HCT116 (cell line): ENCODE data around the gene TARBP2. TPM values are rescaled to one million over a fixed set of nuclear protein-coding genes. Genes with fewer than 3 reads are reported as not detected.

ENCODE experiments used
- ATAC-seq: fragments of 200-7000 bp; cut with Tn5 transposase; 2 replicates; pipeline ENCODE4 v1.9.1; 2020; ENCODE audit warnings: mild to moderate bottlenecking, moderate library complexity
- BruUV-seq: library from RNA; stranded (reverse); fragments of 400-500 nt; replicated peaks from 2 replicates; lab custom pipeline; 2021; lab: Mats Ljungman, UMichigan
- CTCF ChIA-PET: fragments of 300-600 bp; sonication (Branson Sonifier 250); formaldehyde crosslinking; loops from one replicate; lab custom pipeline; 2021; ENCODE audit warnings: antibody characterized with exemption; lab: Charles Lee
- POLR2A ChIA-PET: fragments of 300-600, 350-600 bp; sonication (Branson Sonifier 250); formaldehyde crosslinking; loops from one replicate; lab custom pipeline; 2021; ENCODE audit warnings: antibody characterized with exemption; lab: Charles Lee
- RAD21 ChIA-PET, 2 experiments: fragments of 300-600 bp; sonication (Branson Sonifier 250); formaldehyde crosslinking; loops; one replicate each; lab custom pipeline; 2023; ENCODE audit warnings: low total read pairs in 2 of 2; ENCODE audit not compliant: uncharacterized antibody in 2 of 2, unreplicated experiment in 2 of 2, low non-redundant PET in 1 of 2; lab: Charles Lee
- DNase-seq: peaks from one replicate; pipeline ENCODE4 v3.0.0-alpha.2; 2010; ENCODE audit warnings: low read depth, low spot score
- H2AFZ ChIP-seq: fragments of 200-600 bp; shearing (Covaris generic), sonication (generic); 2 replicates; pipeline ENCODE4 v1.6.1; 2017; ENCODE audit warnings: low read depth, mixed run types, mixed read lengths, antibody characterized with exemption, low read length; ENCODE audit not compliant: poor library complexity, severe bottlenecking
- H3K27ac ChIP-seq: 2 replicates; pipeline ENCODE4 v1.5.1; 2012; ENCODE audit warnings: low read depth, low read length
- H3K27me3 ChIP-seq: fragments of 200-600 bp; sonication (generic); 2 replicates; pipeline ENCODE4 v1.6.1; 2016; ENCODE audit warnings: mixed run types, low read length, mixed read lengths; ENCODE audit not compliant: insufficient read depth
- H3K36me3 ChIP-seq, 2 experiments: fragments of 200-500 bp in 1 of 2; fragments of 200-600 bp in 1 of 2; sonication (Bioruptor generic) in 1 of 2; sonication (generic) in 1 of 2; 2 replicates each; pipeline versions ENCODE4 v1.5.1 to v1.6.1; 2014 to 2016; ENCODE audit warnings: low read length in 2 of 2, inconsistent platforms in 1 of 2, mixed read lengths in 1 of 2, mixed run types in 1 of 2; ENCODE audit not compliant: insufficient read depth in 2 of 2, control insufficient read depth in 1 of 2
- H3K4me1 ChIP-seq, 2 experiments: fragments of 200-600 bp in 1 of 2; sonication (generic) in 1 of 2; 2 replicates each; pipeline versions ENCODE4 v1.5.1 to v1.6.1; 2012 to 2017; ENCODE audit warnings: low read length in 2 of 2, inconsistent platforms in 1 of 2, mild to moderate bottlenecking in 1 of 2, mixed read lengths in 1 of 2, mixed run types in 1 of 2, moderate library complexity in 1 of 2; ENCODE audit not compliant: insufficient read depth in 2 of 2, control insufficient read depth in 1 of 2
- H3K4me2 ChIP-seq: fragments of 200-600 bp; sonication (generic); 2 replicates; pipeline ENCODE4 v1.6.1; 2017; ENCODE audit warnings: mixed run types, low read length, mixed read lengths
- H3K4me3 ChIP-seq, 2 experiments: fragments of 200-600 bp in 1 of 2; sonication (generic) in 1 of 2; replicated peaks in 1 of 2; 2 replicates each; pipeline ENCODE4 v1.5.1; 2011 to 2016; ENCODE audit warnings: low read length in 2 of 2, control low read depth in 1 of 2, low read depth in 1 of 2, mild to moderate bottlenecking in 1 of 2, mixed read lengths in 1 of 2, mixed run types in 1 of 2
- H3K79me2 ChIP-seq: fragments of 200-600 bp; sonication (generic); 2 replicates; pipeline ENCODE4 v1.6.1; 2017; ENCODE audit warnings: mild to moderate bottlenecking, mixed run types, low read length, moderate library complexity, mixed read lengths; ENCODE audit not compliant: insufficient read depth
- H3K9ac ChIP-seq: fragments of 200-600 bp; sonication (generic); 2 replicates; pipeline ENCODE4 v1.6.1; 2016; ENCODE audit warnings: low read length, mixed read lengths
- H3K9me2 ChIP-seq: fragments of 200-600 bp; sonication (generic), shearing (Covaris generic); 2 replicates; pipeline ENCODE4 v1.6.1; 2017; ENCODE audit warnings: mixed run types, mild to moderate bottlenecking, moderate library complexity; ENCODE audit not compliant: insufficient read depth
- H3K9me3 ChIP-seq, 2 experiments: fragments of 200-500 bp in 1 of 2; fragments of 200-600 bp in 1 of 2; sonication (Bioruptor generic) in 1 of 2; sonication (generic) in 1 of 2; 2 replicates each; pipeline ENCODE4 v1.6.1; 2014 to 2017; ENCODE audit warnings: low read length in 2 of 2, mixed read lengths in 2 of 2, inconsistent platforms in 1 of 2, low read depth in 1 of 2, mild to moderate bottlenecking in 1 of 2, mixed run types in 1 of 2, moderate library complexity in 1 of 2; ENCODE audit not compliant: control insufficient read depth in 1 of 2, insufficient read depth in 1 of 2
- H4K20me1 ChIP-seq: fragments of 200-600 bp; sonication (generic), shearing (Covaris generic); 2 replicates; pipeline ENCODE4 v1.6.1; 2017; ENCODE audit warnings: mixed run types, mild to moderate bottlenecking, moderate library complexity; ENCODE audit not compliant: insufficient read depth
- ATF3 ChIP-seq: IDR thresholded peaks from 2 replicates; pipeline ENCODE4 v1.6.1; 2012
- CTCF ChIP-seq, 3 experiments: fragments of 200-600 bp in 1 of 3; sonication (generic) in 1 of 3; IDR thresholded peaks in 2 of 3; conservative IDR thresholded peaks in 1 of 3; 2 replicates each; pipeline ENCODE4 v1.5.1; 2012 to 2017; ENCODE audit warnings: low read depth in 2 of 3, low read length in 2 of 3, antibody characterized with exemption in 1 of 3, borderline replicate concordance in 1 of 3, control low read depth in 1 of 3, mild to moderate bottlenecking in 1 of 3, mixed read lengths in 1 of 3, mixed run types in 1 of 3, moderate library complexity in 1 of 3; ENCODE audit not compliant: insufficient read depth in 1 of 3
- EGR1 ChIP-seq: IDR thresholded peaks from 2 replicates; pipeline ENCODE4 v1.6.1; 2012; ENCODE audit warnings: low read depth
- EZH2phosphoT487 ChIP-seq: fragments of 200-600 bp; IDR thresholded peaks from 2 replicates; pipeline ENCODE4 v1.6.1; 2018; ENCODE audit warnings: antibody characterized with exemption, borderline replicate concordance
- JUND ChIP-seq: IDR thresholded peaks from 2 replicates; pipeline ENCODE4 v1.6.1; 2012
- POLR2A ChIP-seq: IDR thresholded peaks from 2 replicates; pipeline ENCODE4 v1.7.0; 2011; ENCODE audit warnings: borderline replicate concordance; ENCODE audit not compliant: insufficient read depth, insufficient read length; ENCODE audit errors: extremely low read depth
- RAD21 ChIP-seq: IDR thresholded peaks from 2 replicates; pipeline ENCODE4 v1.6.1; 2012; ENCODE audit warnings: low read depth, mild to moderate bottlenecking
- YY1 ChIP-seq: IDR thresholded peaks from 2 replicates; pipeline ENCODE4 v1.6.1; 2011; ENCODE audit warnings: low read length, low read depth, moderate library complexity, mild to moderate bottlenecking; ENCODE audit not compliant: insufficient replicate concordance; ENCODE audit errors: extremely low read depth
- ZFX ChIP-seq: fragments of 450-650 bp; IDR thresholded peaks from 2 replicates; pipeline ENCODE4 v1.6.1; 2017
- ZNF274 ChIP-seq: fragments of 200-500 bp; sonication (Bioruptor generic); IDR thresholded peaks from 2 replicates; pipeline ENCODE4 v1.6.1; 2014; ENCODE audit warnings: mild to moderate bottlenecking, low read depth, low read length, inconsistent platforms
- intact Hi-C: fragments of 100-400 bp; cut with micrococcal nuclease; formaldehyde crosslinking; loops from 2 replicates; pipeline ENCODE4 v1.10.0; 2022
- total RNA-seq: library from RNA; stranded (reverse); gene quantifications from one replicate; pipeline ENCODE4 v1.2.1, GENCODE V29; 2021; ENCODE audit not compliant: unreplicated experiment
- TF ChIP-seq, protein P1 (sequence below): IDR thresholded peaks from 2 replicates; pipeline ENCODE4 v1.6.1; 2011; ENCODE audit warnings: mild to moderate bottlenecking, low read length, moderate library complexity; ENCODE audit not compliant: insufficient replicate concordance; ENCODE audit errors: extremely low read depth
- TF ChIP-seq, protein P2 (sequence below): IDR thresholded peaks from 2 replicates; pipeline ENCODE4 v1.6.1; 2012

Gene TARBP2
- total RNA-seq, 1 experiment from 2014 or later = 40.1 TPM

GRCh38 chr12:53482626-53483168 lies 18.4 kb upstream of the TARBP2 start:
- no TSS peak for BruUV-seq
- RAD21 ChIA-PET = no interaction called here
- H3K4me1 ChIP-seq = peaks cover 0 to 34% of the 10 kb centered on the region in 2 experiments; a peak in 2 of 4 replicates
- H3K79me2 ChIP-seq = peaks cover 31% of the 10 kb centered on the region
- no peak overlapping the region for H3K4me3 ChIP-seq
- no peak overlapping the region for H2AFZ ChIP-seq
- peaks cover 44 to 62% of the 10 kb centered on the region in 2 experiments for H3K36me3 ChIP-seq
- peaks cover 22% of the 10 kb centered on the region; the same call in 1 of the 2 replicates for H4K20me1 ChIP-seq
- H3K9me2 ChIP-seq = no peaks in the 10 kb centered on the region
- no peaks in the 10 kb centered on the region for H3K9me3 ChIP-seq
- H3K9ac ChIP-seq = no peak overlapping the region
- CTCF ChIA-PET = interaction anchor here (1.4 to 1.8 kb wide), 3 partner anchors 9 to 130 kb away, joined by 3 to 8 read pairs (median 4); no protein-coding TSS in a partner anchor
- no peak for DNase-seq
- POLR2A ChIA-PET = interaction anchor here (1.1 kb wide), 1 partner anchor 9 kb away, joined by 5 read pairs; no protein-coding TSS in a partner anchor
- intact Hi-C loops = no loop called here
- H3K27ac ChIP-seq = no peak overlapping the region
- H3K27me3 ChIP-seq = no peaks in the 10 kb centered on the region
- H3K4me2 ChIP-seq = no peak overlapping the region
- TF ChIP-seq ZNF274 = no peak
- TF ChIP-seq YY1 = no peak
- no peak for TF ChIP-seq EZH2phosphoT487
- TF ChIP-seq POLR2A = no peak
- TF ChIP-seq, protein P1, sequence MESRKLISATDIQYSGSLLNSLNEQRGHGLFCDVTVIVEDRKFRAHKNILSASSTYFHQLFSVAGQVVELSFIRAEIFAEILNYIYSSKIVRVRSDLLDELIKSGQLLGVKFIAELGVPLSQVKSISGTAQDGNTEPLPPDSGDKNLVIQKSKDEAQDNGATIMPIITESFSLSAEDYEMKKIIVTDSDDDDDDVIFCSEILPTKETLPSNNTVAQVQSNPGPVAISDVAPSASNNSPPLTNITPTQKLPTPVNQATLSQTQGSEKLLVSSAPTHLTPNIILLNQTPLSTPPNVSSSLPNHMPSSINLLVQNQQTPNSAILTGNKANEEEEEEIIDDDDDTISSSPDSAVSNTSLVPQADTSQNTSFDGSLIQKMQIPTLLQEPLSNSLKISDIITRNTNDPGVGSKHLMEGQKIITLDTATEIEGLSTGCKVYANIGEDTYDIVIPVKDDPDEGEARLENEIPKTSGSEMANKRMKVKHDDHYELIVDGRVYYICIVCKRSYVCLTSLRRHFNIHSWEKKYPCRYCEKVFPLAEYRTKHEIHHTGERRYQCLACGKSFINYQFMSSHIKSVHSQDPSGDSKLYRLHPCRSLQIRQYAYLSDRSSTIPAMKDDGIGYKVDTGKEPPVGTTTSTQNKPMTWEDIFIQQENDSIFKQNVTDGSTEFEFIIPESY = no peak
- no peak for TF ChIP-seq JUND
- TF ChIP-seq, protein P2, sequence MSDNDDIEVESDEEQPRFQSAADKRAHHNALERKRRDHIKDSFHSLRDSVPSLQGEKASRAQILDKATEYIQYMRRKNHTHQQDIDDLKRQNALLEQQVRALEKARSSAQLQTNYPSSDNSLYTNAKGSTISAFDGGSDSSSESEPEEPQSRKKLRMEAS = no peak
- no peak for TF ChIP-seq ATF3
- no peak for TF ChIP-seq ZFX
- no peak for TF ChIP-seq RAD21
- TF ChIP-seq EGR1 = no peak
- TF ChIP-seq CTCF (IDR thresholded peaks at IDR 0.05 in 2 of 3, conservative IDR thresholded peaks at IDR 0.05 in 1 of 3; ENCODE audit: borderline replicate concordance in 1 of 3, insufficient read depth in 1 of 3, low read depth in 2 of 3, low read length in 2 of 3) = no peak
- peak; percentile 3; the same call in 1 of the 2 replicates for ATAC-seq
